Tibial nerve (tissue), 4 donors: ENCODE results near the gene VRK2. TPM values are rescaled to one million over a fixed set of nuclear protein-coding genes. Genes with fewer than 3 reads are reported as not detected.
"Not testable (repeated sequence)": the region's sequence is repeated elsewhere in the genome, so short reads cannot be mapped to it uniquely, and the experiment has no call there.

Source experiments
- DNase-seq, 2 donors: peaks; one replicate each; pipeline ENCODE4 v3.0.0-alpha.2; 2019; ENCODE audit warnings: low spot score in 2 of 2
- H3K27ac ChIP-seq, 4 donors: fragments of 200-600 bp; sonication (generic) in 3 of 4; one replicate each; pipeline ENCODE4 v1.5.1; 2017 to 2019; ENCODE audit warnings: mild to moderate bottlenecking in 1 of 4
- H3K27me3 ChIP-seq, 2 donors: fragments of 200-600 bp; sonication (generic) in 1 of 2; one replicate each; pipeline versions ENCODE4 v1.5.1 to v1.6.0; 2017 to 2019
- H3K36me3 ChIP-seq, 3 donors: fragments of 200-600 bp; sonication (generic); one replicate each; pipeline ENCODE4 v1.5.1; 2018 to 2019
- H3K4me1 ChIP-seq, 4 donors: fragments of 200-600 bp; sonication (generic) in 3 of 4; one replicate each; pipeline ENCODE4 v1.5.1; 2017 to 2019
- H3K4me3 ChIP-seq, 4 donors: fragments of 200-600 bp; sonication (generic) in 3 of 4; one replicate each; pipeline ENCODE4 v1.5.1; 2017 to 2019; ENCODE audit warnings: mild to moderate bottlenecking in 1 of 4, moderate library complexity in 1 of 4
- H3K9me3 ChIP-seq, 4 donors: fragments of 200-600 bp; sonication (generic) in 3 of 4; one replicate each; pipeline ENCODE4 v1.5.1; 2017 to 2019
- EP300 ChIP-seq, 2 donors: sonication (generic); formaldehyde crosslinking; IDR thresholded peaks; one replicate each; pipeline ENCODE4 v1.6.1; 2017; ENCODE audit warnings: antibody characterized with exemption in 2 of 2, mild to moderate bottlenecking in 1 of 2
- POLR2A ChIP-seq, 2 donors: fragments of 450-650 bp; IDR thresholded peaks; one replicate each; pipeline ENCODE4 v1.6.1; 2017; ENCODE audit warnings: antibody characterized with exemption in 2 of 2, mild to moderate bottlenecking in 2 of 2, moderate library complexity in 2 of 2
- WGBS, 2 donors: methylation state at CpG; one replicate each; pipeline ENCODE4 v1.1.5; 2018; 5-methylcytosine and 5-hydroxymethylcytosine counted together
- total RNA-seq, 4 donors: library from RNA; depleted of rRNA; stranded (reverse); fragments of >200 nt; gene quantifications; one replicate each; pipeline ENCODE4 v1.1.0, GENCODE V29; 2016
- TF ChIP-seq, protein P1 (sequence below), 5 experiments: fragments of 200-600 bp in 3 of 5; fragments of 450-650 bp in 2 of 5; sonication (generic) in 3 of 5; IDR thresholded peaks; one replicate each; pipeline ENCODE4 v1.5.1; 2016 to 2019; ENCODE audit warnings: antibody characterized with exemption in 5 of 5, mild to moderate bottlenecking in 3 of 5, moderate library complexity in 2 of 5

The VRK2 gene
- total RNA-seq, 4 donors from 2014 or later: 8.0 to 15.9 (median 14.2) TPM

DNA sequence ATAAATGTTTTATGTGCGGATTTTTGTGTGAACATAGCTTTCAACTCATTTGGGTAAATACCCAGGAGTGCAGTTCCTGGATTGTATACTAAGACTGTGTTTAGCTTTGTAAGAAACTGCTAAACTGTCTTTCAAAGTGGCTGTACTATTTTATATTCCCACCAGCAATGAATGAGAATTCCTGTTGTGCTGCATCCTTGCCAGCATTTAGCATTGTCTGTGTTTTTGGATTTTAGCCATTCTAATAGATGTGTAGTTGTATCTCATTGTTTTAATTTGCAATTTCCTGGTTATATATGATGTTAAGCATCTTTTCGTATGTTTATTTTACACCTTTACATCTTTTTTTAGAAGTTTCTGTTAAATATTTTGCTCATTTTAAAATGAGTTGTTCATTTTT is 24.2 kb downstream of the VRK2 start:
- H3K36me3 ChIP-seq: peaks cover 0 to 23% (median 0%) of the 10 kb centered on the region in 3 donors
- no peak for TF ChIP-seq POLR2A (IDR thresholded peaks at IDR 0.05)
- no peak for TF ChIP-seq EP300 (IDR thresholded peaks at IDR 0.05)
- TF ChIP-seq, protein P1, sequence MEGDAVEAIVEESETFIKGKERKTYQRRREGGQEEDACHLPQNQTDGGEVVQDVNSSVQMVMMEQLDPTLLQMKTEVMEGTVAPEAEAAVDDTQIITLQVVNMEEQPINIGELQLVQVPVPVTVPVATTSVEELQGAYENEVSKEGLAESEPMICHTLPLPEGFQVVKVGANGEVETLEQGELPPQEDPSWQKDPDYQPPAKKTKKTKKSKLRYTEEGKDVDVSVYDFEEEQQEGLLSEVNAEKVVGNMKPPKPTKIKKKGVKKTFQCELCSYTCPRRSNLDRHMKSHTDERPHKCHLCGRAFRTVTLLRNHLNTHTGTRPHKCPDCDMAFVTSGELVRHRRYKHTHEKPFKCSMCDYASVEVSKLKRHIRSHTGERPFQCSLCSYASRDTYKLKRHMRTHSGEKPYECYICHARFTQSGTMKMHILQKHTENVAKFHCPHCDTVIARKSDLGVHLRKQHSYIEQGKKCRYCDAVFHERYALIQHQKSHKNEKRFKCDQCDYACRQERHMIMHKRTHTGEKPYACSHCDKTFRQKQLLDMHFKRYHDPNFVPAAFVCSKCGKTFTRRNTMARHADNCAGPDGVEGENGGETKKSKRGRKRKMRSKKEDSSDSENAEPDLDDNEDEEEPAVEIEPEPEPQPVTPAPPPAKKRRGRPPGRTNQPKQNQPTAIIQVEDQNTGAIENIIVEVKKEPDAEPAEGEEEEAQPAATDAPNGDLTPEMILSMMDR (IDR thresholded peaks at IDR 0.05): no peak
- DNase-seq: no peak
- no peaks in the 10 kb centered on the region for H3K4me1 ChIP-seq
- no peaks in the 10 kb centered on the region for H3K27me3 ChIP-seq
- 94 to 99% methylated on average over 2 of the region's 2 CpGs for WGBS, 2 donors
- peaks cover 0 to 7% (median 0%) of the 10 kb centered on the region in 4 donors for H3K9me3 ChIP-seq
- no peak overlapping the region for H3K4me3 ChIP-seq
- H3K27ac ChIP-seq: no peak overlapping the region

DNA sequence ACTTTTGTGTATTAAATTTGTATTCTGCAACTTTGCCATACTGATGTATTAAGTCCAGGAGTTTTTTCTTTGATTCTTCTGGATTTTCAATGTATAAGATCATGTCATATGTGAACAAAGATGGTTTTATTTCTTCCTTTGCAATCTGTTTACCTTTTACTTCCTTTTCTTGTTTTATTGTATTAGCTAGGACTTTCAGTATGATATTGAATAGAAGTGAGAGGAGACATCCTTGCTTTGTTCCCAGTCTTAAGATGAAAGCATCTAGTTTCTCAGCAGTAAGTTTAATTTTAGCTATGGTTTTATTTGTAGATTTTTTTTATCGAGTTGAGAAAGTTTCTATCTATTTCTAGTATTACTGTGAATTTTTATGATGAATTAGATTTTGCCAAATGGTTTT is 25.5 kb downstream of the VRK2 start:
- Histone ChIP-seq H3K9me3 (peaks cover 0 to 7% (median 0%) of the 10 kb centered on the region in 4 donors), H3K4me3 (no peak overlapping the region), H3K4me1 (no peaks in the 10 kb centered on the region), H3K36me3 (peaks cover 0 to 23% (median 0%) of the 10 kb centered on the region in 3 donors), H3K27ac (no peak overlapping the region), H3K27me3 (no peaks in the 10 kb centered on the region)
- TF ChIP-seq POLR2A (IDR thresholded peaks at IDR 0.05) (no peak), EP300 (IDR thresholded peaks at IDR 0.05) (no peak)
- TF ChIP-seq, protein P1 (IDR thresholded peaks at IDR 0.05): no peak
- 82 to 90% methylated on average over 1 of the region's 1 CpG for WGBS, 2 donors
- no peak for DNase-seq

DNA sequence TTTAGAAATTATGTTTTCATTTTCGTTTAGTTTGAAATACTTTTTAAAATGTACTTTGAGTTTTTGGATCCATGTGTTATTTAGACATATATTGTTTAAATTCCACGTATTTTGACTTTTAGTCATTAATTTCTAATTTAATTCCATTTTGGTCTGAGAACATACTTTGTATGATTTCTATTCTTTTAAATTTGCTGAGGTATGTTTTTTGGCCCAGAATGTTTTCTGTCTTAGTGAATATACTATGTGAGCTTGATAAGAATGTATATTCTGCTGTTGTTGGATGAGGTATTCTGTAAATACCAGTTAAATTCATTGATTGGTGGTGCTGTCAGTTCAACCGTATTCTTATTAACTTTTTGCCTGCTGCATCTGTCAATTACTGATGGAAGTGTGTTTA is 26.4 kb downstream of the VRK2 start:
- no peak for DNase-seq
- TF ChIP-seq POLR2A (IDR thresholded peaks at IDR 0.05): no peak
- TF ChIP-seq, protein P1 (IDR thresholded peaks at IDR 0.05): no peak
- TF ChIP-seq EP300 (IDR thresholded peaks at IDR 0.05): no peak
- Histone ChIP-seq H3K4me1 (no peaks in the 10 kb centered on the region), H3K27ac (no peak overlapping the region), H3K27me3 (no peaks in the 10 kb centered on the region), H3K36me3 (peaks cover 0 to 23% (median 0%) of the 10 kb centered on the region in 3 donors), H3K9me3 (peaks cover 0 to 7% (median 0%) of the 10 kb centered on the region in 4 donors), H3K4me3 (no peak overlapping the region)
- WGBS, 2 donors: 96 to 97% methylated on average over 3 of the region's 3 CpGs

DNA sequence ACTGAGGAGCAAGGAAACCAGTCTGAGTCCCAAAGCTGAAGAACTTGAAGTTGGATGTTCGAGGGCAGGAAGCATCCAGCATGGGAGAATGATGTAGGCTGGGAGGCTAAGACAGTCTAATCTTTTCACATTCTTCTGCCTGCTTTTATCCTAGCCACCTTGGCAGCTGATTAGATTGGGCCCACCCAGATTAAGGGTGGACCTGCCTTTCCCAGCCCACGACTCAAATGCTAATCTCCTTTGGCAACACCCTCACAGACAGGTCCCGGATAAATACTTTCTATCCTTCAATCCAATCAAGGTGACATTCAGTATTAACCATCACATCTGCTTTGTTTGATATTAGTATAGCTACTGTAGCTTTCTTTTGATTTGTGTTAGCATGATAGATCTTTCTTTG is 27.1 kb downstream of the VRK2 start:
- no peaks in the 10 kb centered on the region for H3K27me3 ChIP-seq
- 94 to 97% methylated on average over 3 of the region's 3 CpGs for WGBS, 2 donors
- H3K4me1 ChIP-seq: no peaks in the 10 kb centered on the region
- peaks cover 0 to 23% (median 0%) of the 10 kb centered on the region in 3 donors for H3K36me3 ChIP-seq
- no peak overlapping the region for H3K27ac ChIP-seq
- no peak overlapping the region for H3K4me3 ChIP-seq
- TF ChIP-seq POLR2A (IDR thresholded peaks at IDR 0.05) (no peak), EP300 (IDR thresholded peaks at IDR 0.05) (no peak)
- H3K9me3 ChIP-seq: peaks cover 0 to 7% (median 0%) of the 10 kb centered on the region in 4 donors
- no peak for DNase-seq

DNA sequence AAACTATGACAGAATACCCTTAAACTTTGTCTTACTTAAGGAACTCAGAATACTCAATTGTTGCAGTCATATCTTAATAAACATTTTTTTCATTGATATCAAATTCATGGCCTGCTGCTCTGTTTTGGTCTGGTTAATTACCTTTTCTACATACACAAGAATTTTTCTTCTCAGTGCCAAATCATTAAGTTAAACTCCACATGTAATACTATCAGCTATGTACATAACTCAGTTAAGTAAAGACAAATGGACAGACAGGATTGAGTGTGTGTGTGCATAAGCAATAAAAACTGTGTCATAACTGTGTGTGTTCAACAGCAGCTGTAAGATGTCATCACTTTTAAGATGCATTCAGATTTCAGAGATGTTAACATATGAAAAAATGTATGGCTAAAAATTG is 34.4 kb downstream of the VRK2 start:
- no peaks in the 10 kb centered on the region for H3K9me3 ChIP-seq
- H3K4me1 ChIP-seq: no peaks in the 10 kb centered on the region
- H3K36me3 ChIP-seq: no peaks in the 10 kb centered on the region
- DNase-seq: no peak
- H3K27me3 ChIP-seq: no peaks in the 10 kb centered on the region
- no peak overlapping the region for H3K27ac ChIP-seq
- TF ChIP-seq EP300 (IDR thresholded peaks at IDR 0.05) (no peak), POLR2A (IDR thresholded peaks at IDR 0.05) (no peak)
- TF ChIP-seq, protein P1 (IDR thresholded peaks at IDR 0.05): no peak
- H3K4me3 ChIP-seq: no peak overlapping the region

DNA sequence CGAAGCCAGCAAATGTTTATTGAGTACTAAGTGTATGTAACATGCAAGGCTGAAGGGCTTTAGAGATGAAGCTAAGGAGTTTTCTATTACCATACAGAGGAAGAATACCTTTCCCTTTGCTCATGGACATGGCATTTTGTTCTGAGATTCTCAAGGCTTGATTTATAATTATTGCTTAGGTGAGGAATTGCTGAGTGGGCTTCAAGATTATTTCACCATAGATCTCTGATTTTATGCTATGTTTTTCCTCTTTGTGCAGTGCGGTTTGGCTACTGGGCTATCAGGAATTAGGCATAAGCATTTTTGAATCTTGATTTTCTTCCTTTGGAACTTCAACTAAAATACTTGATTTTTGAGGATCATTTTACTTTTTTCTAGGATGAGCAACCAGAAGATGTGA is 42.5 kb downstream of the VRK2 start:
- Histone ChIP-seq H3K36me3 (peaks cover 0 to 56% (median 0%) of the 10 kb centered on the region in 3 donors), H3K4me3 (no peak overlapping the region), H3K9me3 (peaks cover 0 to 11% (median 0%) of the 10 kb centered on the region in 4 donors), H3K27me3 (no peaks in the 10 kb centered on the region), H3K27ac (no peak overlapping the region), H3K4me1 (no peaks in the 10 kb centered on the region)
- no peak for DNase-seq
- no peak for TF ChIP-seq EP300 (IDR thresholded peaks at IDR 0.05)
- WGBS, 2 donors: 87 to 92% methylated on average over 2 of the region's 2 CpGs

DNA sequence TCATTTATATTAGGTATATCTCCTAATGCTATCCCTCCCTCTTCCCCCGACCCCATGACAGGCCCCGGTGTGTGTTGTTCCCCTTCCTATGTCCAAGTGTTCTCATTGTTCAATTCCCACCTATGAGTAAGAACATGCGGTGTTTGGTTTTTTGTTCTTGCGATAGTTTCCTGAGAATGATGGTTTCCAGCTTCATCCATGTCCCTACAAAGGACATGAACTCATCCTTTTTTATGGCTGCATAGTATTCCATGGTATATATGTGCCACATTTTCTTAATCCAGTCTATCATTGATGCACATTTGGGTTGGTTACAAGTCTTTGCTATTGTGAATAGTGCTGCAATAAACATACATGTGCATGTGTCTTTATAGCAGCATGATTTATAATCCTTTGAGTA is 46.2 kb downstream of the VRK2 start:
- not testable (repeated sequence) for DNase-seq, H3K4me3 ChIP-seq, H3K27me3 ChIP-seq, H3K4me1 ChIP-seq, H3K27ac ChIP-seq
- 97 to 99% methylated on average over 4 of the region's 4 CpGs for WGBS, 2 donors
- Histone ChIP-seq H3K36me3 (peaks cover 0 to 66% (median 0%) of the 10 kb centered on the region in 3 donors), H3K9me3 (peaks cover 0 to 36% (median 3%) of the 10 kb centered on the region in 4 donors)
